CD4-positive, alpha-beta T cell treated with Interleukin-4 for 4 hours (primary cell): ENCODE measurements around the gene STXBP4.

ENCODE experiments used
- DNase-seq: peaks from one replicate; pipeline ENCODE4 v3.0.0-alpha.2; 2020

Gene STXBP4

GRCh38 chr17:54971901-54972300 lies 3.3 kb downstream of the STXBP4 start:
- no peak for DNase-seq

GRCh38 chr17:54972406-54973138 lies 4.0 kb downstream of the STXBP4 start:
- DNase-seq, result no peak

GRCh38 chr17:54974759-54975158 lies 6.2 kb downstream of the STXBP4 start:
- no peak for DNase-seq

- no peak for DNase-seq
Measured at GRCh38 chr17:54976316-54976715, 7.8 kb downstream of the STXBP4 start.

GRCh38 chr17:54977744-54978143 lies 9.2 kb downstream of the STXBP4 start:
- no peak for DNase-seq

- DNase-seq, result no peak
Measured at GRCh38 chr17:54979657-54980056, 11.1 kb downstream of the STXBP4 start.

GRCh38 chr17:54980375-54980774 lies 11.8 kb downstream of the STXBP4 start:
- no peak for DNase-seq

- no peak for DNase-seq
Measured at GRCh38 chr17:54982399-54982798, 13.8 kb downstream of the STXBP4 start.

- no peak for DNase-seq
Measured at GRCh38 chr17:54983260-54983659, 14.7 kb downstream of the STXBP4 start.

- no peak for DNase-seq
Measured at GRCh38 chr17:54985476-54985875, 16.9 kb downstream of the STXBP4 start.

- no peak for DNase-seq
Measured at GRCh38 chr17:54990118-54990517, 21.6 kb downstream of the STXBP4 start.

- DNase-seq, result no peak
Measured at GRCh38 chr17:54991567-54991966, 23.0 kb downstream of the STXBP4 start.

- DNase-seq, result peak; percentile 61
Measured at GRCh38 chr17:54992797-54993639, 24.5 kb downstream of the STXBP4 start.

- DNase-seq, result no peak
Measured at GRCh38 chr17:54996441-54996840, 27.9 kb downstream of the STXBP4 start.

- DNase-seq, result no peak
Measured at GRCh38 chr17:55002458-55002857, 33.9 kb downstream of the STXBP4 start.

GRCh38 chr17:55004484-55004883 lies 35.9 kb downstream of the STXBP4 start:
- no peak for DNase-seq

- DNase-seq, result peak; percentile 19
Measured at GRCh38 chr17:55005520-55005919, 37.0 kb downstream of the STXBP4 start.

- DNase-seq, result no peak
Measured at GRCh38 chr17:55023626-55024025, 55.1 kb downstream of the STXBP4 start.

- peak; percentile 29 for DNase-seq
Measured at GRCh38 chr17:55037828-55038227, 69.3 kb downstream of the STXBP4 start.

- DNase-seq, result no peak
Measured at GRCh38 chr17:55038291-55038690, 69.7 kb downstream of the STXBP4 start.

- no peak for DNase-seq
Measured at GRCh38 chr17:55040611-55041010, 72.0 kb downstream of the STXBP4 start.

GRCh38 chr17:55053855-55054254 lies 85.3 kb downstream of the STXBP4 start:
- DNase-seq, result peak; percentile 23

GRCh38 chr17:55054429-55054828 lies 85.9 kb downstream of the STXBP4 start:
- no peak for DNase-seq

- no peak for DNase-seq
Measured at GRCh38 chr17:55056526-55056925, 88.0 kb downstream of the STXBP4 start.
